ENCODE measurements around the gene TAF4. TPM values are rescaled to one million over a fixed set of nuclear protein-coding genes. Genes with fewer than 3 reads are reported as not detected.

The TAF4 gene
- total and polyA plus RNA-seq, 2 donors (not counting 3 experiments of a cell fraction or from before 2014, with no cell fraction given) = 6.1 to 19.5 TPM

DNA sequence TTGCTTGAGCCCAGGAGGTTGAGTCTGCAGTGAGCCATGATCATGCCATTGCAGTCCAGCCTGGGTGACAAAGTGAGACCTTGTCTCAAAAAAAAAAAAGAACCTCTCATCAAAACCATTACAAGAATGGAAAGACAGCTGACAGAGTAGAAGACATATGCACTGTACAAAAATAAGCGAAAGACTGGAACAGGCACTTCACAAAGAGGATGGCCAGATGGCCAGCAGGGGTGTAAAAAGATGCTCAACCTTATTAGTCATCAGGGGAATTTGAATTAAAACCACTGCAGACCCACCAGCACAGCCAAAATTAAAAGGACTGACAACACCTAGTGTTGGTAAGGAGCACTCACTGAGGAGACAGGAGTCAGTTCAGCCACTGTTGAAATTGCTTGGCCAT is 13.5 kb upstream of the TAF4 start:
- CTCF ChIA-PET = no interaction called here
- POLR2A ChIA-PET = no interaction called here
- H4K20me1 ChIP-seq (replicated peaks; ENCODE audit: control insufficient read depth, extremely low read depth, insufficient read depth, low read length) = no peaks in the 10 kb centered on the region
- no peaks in the 10 kb centered on the region for H3K9me3 ChIP-seq (replicated peaks; ENCODE audit: control insufficient read depth, insufficient read depth, low read length)
- intact Hi-C loops (cut with micrococcal nuclease) = no loop called here
- no peak overlapping the region for H3K27ac ChIP-seq (ENCODE audit: insufficient read depth, low read depth, low read length)
- BruUV-seq (replicated peaks) = no TSS peak
- no peaks in the 10 kb centered on the region for H3K36me3 ChIP-seq (ENCODE audit: control insufficient read depth in 2 of 2, extremely low read depth in 1 of 2, insufficient read depth in 2 of 2, low read length in 2 of 2)
- DNase-seq (ENCODE audit: low read depth, low spot score) (no peak), FAIRE-seq (no peak)
- no peaks in the 10 kb centered on the region for H3K9me1 ChIP-seq (replicated peaks; ENCODE audit: control insufficient read depth, extremely low read depth, insufficient read depth, low read length)
- H3K9ac ChIP-seq (replicated peaks; ENCODE audit: extremely low read depth, insufficient read depth, low read length) = no peak overlapping the region
- no peaks in the 10 kb centered on the region for H3K4me1 ChIP-seq (ENCODE audit: control insufficient read depth, extremely low read depth, insufficient read depth, low read length)
- dilution Hi-C loops (cut with MboI; ENCODE audit: extremely low pct_ligation_motif_present, low sequenced_read_pairs) = no loop called here
- H2AFZ ChIP-seq (ENCODE audit: low read depth, low read length) = no peak overlapping the region
- H3K4me3 ChIP-seq (replicated peaks in 1 of 3; ENCODE audit: insufficient read depth in 1 of 3, low read depth in 1 of 3, low read length in 3 of 3) = no peak overlapping the region
- H3K4me2 ChIP-seq (ENCODE audit: insufficient read depth, low read length) = no peak overlapping the region
- H3K27me3 ChIP-seq (ENCODE audit: control insufficient read depth in 2 of 2, insufficient read depth in 2 of 2, low read length in 2 of 2) = no peaks in the 10 kb centered on the region
- TF ChIP-seq POLR2A (IDR thresholded peaks at IDR 0.05; ENCODE audit: low read depth, low read length) = no peak
- no peak for TF ChIP-seq POLR2AphosphoS5 (IDR thresholded peaks at IDR 0.05; ENCODE audit: insufficient read depth, low read depth, low read length)
- TF ChIP-seq GATA2 (IDR thresholded peaks at IDR 0.05; ENCODE audit: insufficient read depth, insufficient read length, low read depth, low read length) = no peak
- TF ChIP-seq JUN (IDR thresholded peaks at IDR 0.05; ENCODE audit: borderline replicate concordance, insufficient read depth, insufficient read length, low read depth) = no peak
- TF ChIP-seq, protein P1, sequence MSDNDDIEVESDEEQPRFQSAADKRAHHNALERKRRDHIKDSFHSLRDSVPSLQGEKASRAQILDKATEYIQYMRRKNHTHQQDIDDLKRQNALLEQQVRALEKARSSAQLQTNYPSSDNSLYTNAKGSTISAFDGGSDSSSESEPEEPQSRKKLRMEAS (IDR thresholded peaks at IDR 0.05; ENCODE audit: insufficient read depth, insufficient read length) = no peak
- TF ChIP-seq, protein P2, sequence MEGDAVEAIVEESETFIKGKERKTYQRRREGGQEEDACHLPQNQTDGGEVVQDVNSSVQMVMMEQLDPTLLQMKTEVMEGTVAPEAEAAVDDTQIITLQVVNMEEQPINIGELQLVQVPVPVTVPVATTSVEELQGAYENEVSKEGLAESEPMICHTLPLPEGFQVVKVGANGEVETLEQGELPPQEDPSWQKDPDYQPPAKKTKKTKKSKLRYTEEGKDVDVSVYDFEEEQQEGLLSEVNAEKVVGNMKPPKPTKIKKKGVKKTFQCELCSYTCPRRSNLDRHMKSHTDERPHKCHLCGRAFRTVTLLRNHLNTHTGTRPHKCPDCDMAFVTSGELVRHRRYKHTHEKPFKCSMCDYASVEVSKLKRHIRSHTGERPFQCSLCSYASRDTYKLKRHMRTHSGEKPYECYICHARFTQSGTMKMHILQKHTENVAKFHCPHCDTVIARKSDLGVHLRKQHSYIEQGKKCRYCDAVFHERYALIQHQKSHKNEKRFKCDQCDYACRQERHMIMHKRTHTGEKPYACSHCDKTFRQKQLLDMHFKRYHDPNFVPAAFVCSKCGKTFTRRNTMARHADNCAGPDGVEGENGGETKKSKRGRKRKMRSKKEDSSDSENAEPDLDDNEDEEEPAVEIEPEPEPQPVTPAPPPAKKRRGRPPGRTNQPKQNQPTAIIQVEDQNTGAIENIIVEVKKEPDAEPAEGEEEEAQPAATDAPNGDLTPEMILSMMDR (IDR thresholded peaks at IDR 0.05; ENCODE audit: extremely low read depth in 1 of 2, insufficient read depth in 1 of 2, low read depth in 1 of 2, low read length in 2 of 2) = no peak
- TF ChIP-seq FOS (IDR thresholded peaks at IDR 0.05; ENCODE audit: borderline replicate concordance, insufficient read depth, low read length) = no peak
- TF ChIP-seq MYC (IDR thresholded peaks at IDR 0.05; ENCODE audit: low read depth, low read length) = no peak
- TF ChIP-seq EZH2 (IDR thresholded peaks at IDR 0.05; ENCODE audit: borderline replicate concordance, low read depth, low read length, severe bottlenecking) = no peak
- no peaks in the 10 kb centered on the region for H3K79me2 ChIP-seq (ENCODE audit: control insufficient read depth, insufficient read depth, low read length)

Data from endothelial cell of umbilical vein (primary cell).